HEK293 (cell line): ENCODE measurements around the gene C2orf42.

Experiments
- ATF2 ChIP-seq: fragments of 450-650 bp; formaldehyde crosslinking; IDR thresholded peaks from 2 replicates; pipeline ENCODE4 v1.5.1; 2016; ENCODE audit warnings: missing biosample characterization, missing genetic modification characterization, low read depth
- GFI1B ChIP-seq: fragments of 450-650 bp; formaldehyde crosslinking; IDR thresholded peaks from 2 replicates; pipeline ENCODE4 v1.5.1; 2016; ENCODE audit warnings: missing biosample characterization, missing genetic modification characterization
- GLI2 ChIP-seq: fragments of 450-650 bp; formaldehyde crosslinking; IDR thresholded peaks from 2 replicates; pipeline ENCODE4; 2017; ENCODE audit warnings: missing biosample characterization, missing genetic modification characterization, low read depth, borderline replicate concordance
- GLIS2 ChIP-seq: fragments of 450-650 bp; formaldehyde crosslinking; IDR thresholded peaks from 2 replicates; pipeline ENCODE4 v1.5.1; 2016; ENCODE audit warnings: missing biosample characterization, missing genetic modification characterization
- HOXC10 ChIP-seq: sonication (generic); formaldehyde crosslinking; IDR thresholded peaks from 2 replicates; pipeline ENCODE4 v1.8.1; 2023; ENCODE audit warnings: mild to moderate bottlenecking, missing genetic modification reagents
- KLF16 ChIP-seq: fragments of 450-650 bp; formaldehyde crosslinking; IDR thresholded peaks from 2 replicates; pipeline ENCODE4 v1.5.1; 2017; ENCODE audit warnings: missing biosample characterization, missing genetic modification characterization
- KLF7 ChIP-seq: fragments of 450-650 bp; formaldehyde crosslinking; IDR thresholded peaks from 2 replicates; pipeline ENCODE4 v1.5.1; 2016; ENCODE audit warnings: missing biosample characterization, missing genetic modification characterization, borderline replicate concordance
- RBAK ChIP-seq: fragments of 450-650 bp; formaldehyde crosslinking; IDR thresholded peaks from 2 replicates; pipeline ENCODE4 v1.5.1; 2016; ENCODE audit warnings: missing biosample characterization, missing genetic modification characterization
- SALL2 ChIP-seq: fragments of 450-650 bp; formaldehyde crosslinking; IDR thresholded peaks from 2 replicates; pipeline ENCODE4 v1.5.0; 2017; ENCODE audit warnings: missing biosample characterization, mild to moderate bottlenecking, missing genetic modification characterization, borderline replicate concordance
- SETDB1 ChIP-seq: IDR thresholded peaks from one replicate; pipeline ENCODE4 v1.6.1; 2017; ENCODE audit warnings: mild to moderate bottlenecking, low read length, moderate library complexity, mixed read lengths; ENCODE audit not compliant: insufficient read length
- SP2 ChIP-seq: fragments of 450-650 bp; formaldehyde crosslinking; IDR thresholded peaks from 2 replicates; pipeline ENCODE4 v1.5.1; 2016; ENCODE audit warnings: missing biosample characterization, missing genetic modification characterization
- ZBTB1 ChIP-seq: fragments of 450-650 bp; formaldehyde crosslinking; IDR thresholded peaks from 2 replicates; pipeline ENCODE4 v1.5.1; 2016; ENCODE audit warnings: missing biosample characterization, missing genetic modification characterization
- ZFP37 ChIP-seq: fragments of 450-650 bp; formaldehyde crosslinking; IDR thresholded peaks from 2 replicates; pipeline ENCODE4 v1.5.1; 2016; ENCODE audit warnings: missing biosample characterization, missing genetic modification characterization
- ZFP69B ChIP-seq: fragments of 450-650 bp; formaldehyde crosslinking; IDR thresholded peaks from 2 replicates; pipeline ENCODE4 v1.5.1; 2016; ENCODE audit warnings: missing biosample characterization, missing genetic modification characterization
- ZNF10 ChIP-seq: fragments of 450-650 bp; formaldehyde crosslinking; IDR thresholded peaks from 2 replicates; pipeline ENCODE4 v1.5.1; 2017; ENCODE audit warnings: missing biosample characterization, missing genetic modification characterization
- ZNF138 ChIP-seq: fragments of 450-650 bp; formaldehyde crosslinking; IDR thresholded peaks from 2 replicates; pipeline ENCODE4 v1.5.1; 2016; ENCODE audit warnings: missing biosample characterization, missing genetic modification characterization, borderline replicate concordance
- ZNF146 ChIP-seq: fragments of 450-650 bp; formaldehyde crosslinking; IDR thresholded peaks from 2 replicates; pipeline ENCODE4 v1.5.1; 2016; ENCODE audit warnings: missing biosample characterization, missing genetic modification characterization
- ZNF16 ChIP-seq: fragments of 450-650 bp; formaldehyde crosslinking; IDR thresholded peaks from 2 replicates; pipeline ENCODE4 v1.5.1; 2016; ENCODE audit warnings: low read depth, missing biosample characterization, missing genetic modification characterization
- ZNF292 ChIP-seq: fragments of 450-650 bp; formaldehyde crosslinking; IDR thresholded peaks from 2 replicates; pipeline ENCODE4 v1.5.1; 2016; ENCODE audit warnings: low read depth, missing biosample characterization, missing genetic modification characterization, borderline replicate concordance
- ZNF302 ChIP-seq: fragments of 450-650 bp; formaldehyde crosslinking; IDR thresholded peaks from 2 replicates; pipeline ENCODE4 v1.5.1; 2016; ENCODE audit warnings: missing biosample characterization, missing genetic modification characterization, low read depth
- ZNF350 ChIP-seq: fragments of 450-650 bp; formaldehyde crosslinking; IDR thresholded peaks from 2 replicates; pipeline ENCODE4 v1.5.0; 2017; ENCODE audit warnings: missing biosample characterization, mild to moderate bottlenecking, missing genetic modification characterization
- ZNF354C ChIP-seq: fragments of 450-650 bp; formaldehyde crosslinking; IDR thresholded peaks from 2 replicates; pipeline ENCODE4 v1.5.1; 2016; ENCODE audit warnings: missing biosample characterization, missing genetic modification characterization, low read depth, borderline replicate concordance
- ZNF501 ChIP-seq: fragments of 450-650 bp; formaldehyde crosslinking; IDR thresholded peaks from 2 replicates; pipeline ENCODE4 v1.5.1; 2016; ENCODE audit warnings: missing biosample characterization, missing genetic modification characterization
- ZNF544 ChIP-seq: fragments of 450-650 bp; formaldehyde crosslinking; IDR thresholded peaks from 2 replicates; pipeline ENCODE4 v1.5.0; 2017; ENCODE audit warnings: missing biosample characterization, missing genetic modification characterization
- ZNF571 ChIP-seq: fragments of 450-650 bp; formaldehyde crosslinking; IDR thresholded peaks from 2 replicates; pipeline ENCODE4 v1.5.0; 2017; ENCODE audit warnings: missing biosample characterization, missing genetic modification characterization
- ZNF623 ChIP-seq: fragments of 450-650 bp; formaldehyde crosslinking; IDR thresholded peaks from 2 replicates; pipeline ENCODE4 v1.5.1; 2016; ENCODE audit warnings: missing biosample characterization, missing genetic modification characterization
- ZNF704 ChIP-seq: fragments of 450-650 bp; formaldehyde crosslinking; IDR thresholded peaks from 2 replicates; pipeline ENCODE4 v1.5.1; 2016; ENCODE audit warnings: missing biosample characterization, missing genetic modification characterization
- TF ChIP-seq, protein P1 (sequence below): fragments of 450-650 bp; IDR thresholded peaks from 2 replicates; pipeline ENCODE4 v1.5.1; 2018; ENCODE audit warnings: missing biosample characterization, missing genetic modification characterization
- TF ChIP-seq, protein P2 (sequence below): fragments of 450-650 bp; formaldehyde crosslinking; IDR thresholded peaks from 2 replicates; pipeline ENCODE4 v1.5.1; 2016; ENCODE audit warnings: missing biosample characterization, missing genetic modification characterization, borderline replicate concordance
- TF ChIP-seq, protein P3 (sequence below): fragments of 450-650 bp; formaldehyde crosslinking; IDR thresholded peaks from 2 replicates; pipeline ENCODE4 v1.5.1; 2017; ENCODE audit warnings: missing biosample characterization, missing genetic modification characterization

The C2orf42 gene

DNA sequence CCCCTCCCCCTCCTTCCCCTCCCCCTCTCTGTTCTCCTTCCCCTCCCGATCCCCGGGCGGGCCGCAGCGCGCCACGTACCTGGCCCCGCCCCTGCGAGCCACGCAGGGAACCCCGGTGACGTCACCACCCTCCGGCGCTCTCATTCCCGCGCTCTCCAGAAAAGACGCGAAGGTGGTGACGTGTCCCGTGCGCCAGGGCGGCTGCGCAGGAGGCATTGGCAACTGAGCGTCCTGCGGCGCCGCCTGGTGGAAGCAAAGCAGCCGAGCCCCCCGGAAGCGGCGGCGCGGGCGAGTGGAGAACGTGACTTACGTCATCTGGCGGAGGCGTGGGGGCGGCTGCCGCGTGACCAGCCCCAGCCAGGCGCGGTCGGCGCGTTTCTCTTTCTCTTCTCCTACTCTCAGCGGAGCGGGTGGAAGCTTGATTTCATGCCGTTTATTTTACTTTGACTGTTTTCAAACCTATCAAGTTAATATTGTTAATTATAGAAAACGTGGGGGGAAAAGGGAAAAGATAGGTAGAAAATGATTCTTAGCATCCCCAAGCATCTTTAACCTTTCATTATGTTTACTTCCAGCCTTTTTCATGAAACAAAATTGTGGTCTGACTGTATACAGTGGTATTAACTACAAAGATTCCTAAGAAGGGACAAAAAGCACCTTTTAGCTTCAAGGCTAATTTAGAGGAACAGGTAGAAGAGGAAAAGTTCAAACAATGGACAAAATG, 48.1 kb downstream of the C2orf42 start (continued):
- peak; percentile 100 for TF ChIP-seq ATF2
- TF ChIP-seq ZNF350 (tag by site-specific recombination): no peak
- no peak for TF ChIP-seq ZNF138 (tag by site-specific recombination)
- no peak for TF ChIP-seq SETDB1
- TF ChIP-seq, protein P1, sequence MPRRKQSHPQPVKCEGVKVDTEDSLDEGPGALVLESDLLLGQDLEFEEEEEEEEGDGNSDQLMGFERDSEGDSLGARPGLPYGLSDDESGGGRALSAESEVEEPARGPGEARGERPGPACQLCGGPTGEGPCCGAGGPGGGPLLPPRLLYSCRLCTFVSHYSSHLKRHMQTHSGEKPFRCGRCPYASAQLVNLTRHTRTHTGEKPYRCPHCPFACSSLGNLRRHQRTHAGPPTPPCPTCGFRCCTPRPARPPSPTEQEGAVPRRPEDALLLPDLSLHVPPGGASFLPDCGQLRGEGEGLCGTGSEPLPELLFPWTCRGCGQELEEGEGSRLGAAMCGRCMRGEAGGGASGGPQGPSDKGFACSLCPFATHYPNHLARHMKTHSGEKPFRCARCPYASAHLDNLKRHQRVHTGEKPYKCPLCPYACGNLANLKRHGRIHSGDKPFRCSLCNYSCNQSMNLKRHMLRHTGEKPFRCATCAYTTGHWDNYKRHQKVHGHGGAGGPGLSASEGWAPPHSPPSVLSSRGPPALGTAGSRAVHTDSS (tag by site-specific recombination): no peak
- peak; percentile 76 for TF ChIP-seq SP2 (tag by site-specific recombination)
- no peak for TF ChIP-seq HOXC10
- peak; percentile 85 for TF ChIP-seq GLIS2
- peak; percentile 63; the same call in 1 of the 2 replicates for TF ChIP-seq ZBTB1 (tag by site-specific recombination)
- no peak for TF ChIP-seq ZNF544 (tag by site-specific recombination)
- peak; percentile 99 for TF ChIP-seq KLF16 (tag by site-specific recombination)
- TF ChIP-seq RBAK (tag by site-specific recombination): no peak
- no peak for TF ChIP-seq GFI1B (tag by site-specific recombination)
- TF ChIP-seq, protein P2, sequence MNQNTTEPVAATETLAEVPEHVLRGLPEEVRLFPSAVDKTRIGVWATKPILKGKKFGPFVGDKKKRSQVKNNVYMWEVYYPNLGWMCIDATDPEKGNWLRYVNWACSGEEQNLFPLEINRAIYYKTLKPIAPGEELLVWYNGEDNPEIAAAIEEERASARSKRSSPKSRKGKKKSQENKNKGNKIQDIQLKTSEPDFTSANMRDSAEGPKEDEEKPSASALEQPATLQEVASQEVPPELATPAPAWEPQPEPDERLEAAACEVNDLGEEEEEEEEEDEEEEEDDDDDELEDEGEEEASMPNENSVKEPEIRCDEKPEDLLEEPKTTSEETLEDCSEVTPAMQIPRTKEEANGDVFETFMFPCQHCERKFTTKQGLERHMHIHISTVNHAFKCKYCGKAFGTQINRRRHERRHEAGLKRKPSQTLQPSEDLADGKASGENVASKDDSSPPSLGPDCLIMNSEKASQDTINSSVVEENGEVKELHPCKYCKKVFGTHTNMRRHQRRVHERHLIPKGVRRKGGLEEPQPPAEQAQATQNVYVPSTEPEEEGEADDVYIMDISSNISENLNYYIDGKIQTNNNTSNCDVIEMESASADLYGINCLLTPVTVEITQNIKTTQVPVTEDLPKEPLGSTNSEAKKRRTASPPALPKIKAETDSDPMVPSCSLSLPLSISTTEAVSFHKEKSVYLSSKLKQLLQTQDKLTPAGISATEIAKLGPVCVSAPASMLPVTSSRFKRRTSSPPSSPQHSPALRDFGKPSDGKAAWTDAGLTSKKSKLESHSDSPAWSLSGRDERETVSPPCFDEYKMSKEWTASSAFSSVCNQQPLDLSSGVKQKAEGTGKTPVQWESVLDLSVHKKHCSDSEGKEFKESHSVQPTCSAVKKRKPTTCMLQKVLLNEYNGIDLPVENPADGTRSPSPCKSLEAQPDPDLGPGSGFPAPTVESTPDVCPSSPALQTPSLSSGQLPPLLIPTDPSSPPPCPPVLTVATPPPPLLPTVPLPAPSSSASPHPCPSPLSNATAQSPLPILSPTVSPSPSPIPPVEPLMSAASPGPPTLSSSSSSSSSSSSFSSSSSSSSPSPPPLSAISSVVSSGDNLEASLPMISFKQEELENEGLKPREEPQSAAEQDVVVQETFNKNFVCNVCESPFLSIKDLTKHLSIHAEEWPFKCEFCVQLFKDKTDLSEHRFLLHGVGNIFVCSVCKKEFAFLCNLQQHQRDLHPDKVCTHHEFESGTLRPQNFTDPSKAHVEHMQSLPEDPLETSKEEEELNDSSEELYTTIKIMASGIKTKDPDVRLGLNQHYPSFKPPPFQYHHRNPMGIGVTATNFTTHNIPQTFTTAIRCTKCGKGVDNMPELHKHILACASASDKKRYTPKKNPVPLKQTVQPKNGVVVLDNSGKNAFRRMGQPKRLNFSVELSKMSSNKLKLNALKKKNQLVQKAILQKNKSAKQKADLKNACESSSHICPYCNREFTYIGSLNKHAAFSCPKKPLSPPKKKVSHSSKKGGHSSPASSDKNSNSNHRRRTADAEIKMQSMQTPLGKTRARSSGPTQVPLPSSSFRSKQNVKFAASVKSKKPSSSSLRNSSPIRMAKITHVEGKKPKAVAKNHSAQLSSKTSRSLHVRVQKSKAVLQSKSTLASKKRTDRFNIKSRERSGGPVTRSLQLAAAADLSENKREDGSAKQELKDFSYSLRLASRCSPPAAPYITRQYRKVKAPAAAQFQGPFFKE (tag by site-specific recombination): no peak
- TF ChIP-seq ZNF704: no peak
- TF ChIP-seq ZNF292 (tag by site-specific recombination): no peak
- no peak for TF ChIP-seq ZNF354C (tag by site-specific recombination)
- no peak for TF ChIP-seq SALL2
- TF ChIP-seq ZNF501: peak; percentile 94; the same call in 1 of the 2 replicates
- 0 out of 2 replicates have a peak, but pooled peaks have one; percentile 56 for TF ChIP-seq ZFP69B (tag by site-specific recombination)
- TF ChIP-seq ZNF146: no peak
- TF ChIP-seq ZNF623 (tag by site-specific recombination): no peak
- TF ChIP-seq ZNF16 (tag by site-specific recombination): no peak
- TF ChIP-seq ZNF10 (tag by site-specific recombination): no peak
- TF ChIP-seq ZNF302 (tag by site-specific recombination): no peak
- no peak for TF ChIP-seq ZNF571 (tag by site-specific recombination)
- TF ChIP-seq ZFP37 (tag by site-specific recombination): peak; percentile 91
- TF ChIP-seq GLI2 (tag by site-specific recombination): no peak; the same call in 1 of the 2 replicates
- TF ChIP-seq, protein P3, sequence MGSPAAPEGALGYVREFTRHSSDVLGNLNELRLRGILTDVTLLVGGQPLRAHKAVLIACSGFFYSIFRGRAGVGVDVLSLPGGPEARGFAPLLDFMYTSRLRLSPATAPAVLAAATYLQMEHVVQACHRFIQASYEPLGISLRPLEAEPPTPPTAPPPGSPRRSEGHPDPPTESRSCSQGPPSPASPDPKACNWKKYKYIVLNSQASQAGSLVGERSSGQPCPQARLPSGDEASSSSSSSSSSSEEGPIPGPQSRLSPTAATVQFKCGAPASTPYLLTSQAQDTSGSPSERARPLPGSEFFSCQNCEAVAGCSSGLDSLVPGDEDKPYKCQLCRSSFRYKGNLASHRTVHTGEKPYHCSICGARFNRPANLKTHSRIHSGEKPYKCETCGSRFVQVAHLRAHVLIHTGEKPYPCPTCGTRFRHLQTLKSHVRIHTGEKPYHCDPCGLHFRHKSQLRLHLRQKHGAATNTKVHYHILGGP (tag by site-specific recombination): no peak
- TF ChIP-seq KLF7: peak; percentile 52; the same call in 1 of the 2 replicates
